ENCODE measurements around the gene NUDT14.

GRCh38 chr14:105223260-105223659 lies 42.1 kb upstream of the NUDT14 start:
- TF ChIP-seq, protein P1, sequence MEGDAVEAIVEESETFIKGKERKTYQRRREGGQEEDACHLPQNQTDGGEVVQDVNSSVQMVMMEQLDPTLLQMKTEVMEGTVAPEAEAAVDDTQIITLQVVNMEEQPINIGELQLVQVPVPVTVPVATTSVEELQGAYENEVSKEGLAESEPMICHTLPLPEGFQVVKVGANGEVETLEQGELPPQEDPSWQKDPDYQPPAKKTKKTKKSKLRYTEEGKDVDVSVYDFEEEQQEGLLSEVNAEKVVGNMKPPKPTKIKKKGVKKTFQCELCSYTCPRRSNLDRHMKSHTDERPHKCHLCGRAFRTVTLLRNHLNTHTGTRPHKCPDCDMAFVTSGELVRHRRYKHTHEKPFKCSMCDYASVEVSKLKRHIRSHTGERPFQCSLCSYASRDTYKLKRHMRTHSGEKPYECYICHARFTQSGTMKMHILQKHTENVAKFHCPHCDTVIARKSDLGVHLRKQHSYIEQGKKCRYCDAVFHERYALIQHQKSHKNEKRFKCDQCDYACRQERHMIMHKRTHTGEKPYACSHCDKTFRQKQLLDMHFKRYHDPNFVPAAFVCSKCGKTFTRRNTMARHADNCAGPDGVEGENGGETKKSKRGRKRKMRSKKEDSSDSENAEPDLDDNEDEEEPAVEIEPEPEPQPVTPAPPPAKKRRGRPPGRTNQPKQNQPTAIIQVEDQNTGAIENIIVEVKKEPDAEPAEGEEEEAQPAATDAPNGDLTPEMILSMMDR (conservative IDR thresholded peaks at IDR 0.05; ENCODE audit: low read depth, low read length): no peak
- TF ChIP-seq EZH2 (IDR thresholded peaks at IDR 0.05; ENCODE audit: low read length, unreplicated experiment) (no peak), EZH2phosphoT487 (IDR thresholded peaks at IDR 0.05; ENCODE audit: borderline replicate concordance, low read length) (no peak)

All from PC-3 (cell line).